ENCODE results near the gene ELP5. TPM values are rescaled to one million over a fixed set of nuclear protein-coding genes. Genes with fewer than 3 reads are reported as not detected.

ELP5 gene
- polyA plus RNA-seq, 4 donors: 43.7 to 61.9 (median 50.9) TPM

DNA sequence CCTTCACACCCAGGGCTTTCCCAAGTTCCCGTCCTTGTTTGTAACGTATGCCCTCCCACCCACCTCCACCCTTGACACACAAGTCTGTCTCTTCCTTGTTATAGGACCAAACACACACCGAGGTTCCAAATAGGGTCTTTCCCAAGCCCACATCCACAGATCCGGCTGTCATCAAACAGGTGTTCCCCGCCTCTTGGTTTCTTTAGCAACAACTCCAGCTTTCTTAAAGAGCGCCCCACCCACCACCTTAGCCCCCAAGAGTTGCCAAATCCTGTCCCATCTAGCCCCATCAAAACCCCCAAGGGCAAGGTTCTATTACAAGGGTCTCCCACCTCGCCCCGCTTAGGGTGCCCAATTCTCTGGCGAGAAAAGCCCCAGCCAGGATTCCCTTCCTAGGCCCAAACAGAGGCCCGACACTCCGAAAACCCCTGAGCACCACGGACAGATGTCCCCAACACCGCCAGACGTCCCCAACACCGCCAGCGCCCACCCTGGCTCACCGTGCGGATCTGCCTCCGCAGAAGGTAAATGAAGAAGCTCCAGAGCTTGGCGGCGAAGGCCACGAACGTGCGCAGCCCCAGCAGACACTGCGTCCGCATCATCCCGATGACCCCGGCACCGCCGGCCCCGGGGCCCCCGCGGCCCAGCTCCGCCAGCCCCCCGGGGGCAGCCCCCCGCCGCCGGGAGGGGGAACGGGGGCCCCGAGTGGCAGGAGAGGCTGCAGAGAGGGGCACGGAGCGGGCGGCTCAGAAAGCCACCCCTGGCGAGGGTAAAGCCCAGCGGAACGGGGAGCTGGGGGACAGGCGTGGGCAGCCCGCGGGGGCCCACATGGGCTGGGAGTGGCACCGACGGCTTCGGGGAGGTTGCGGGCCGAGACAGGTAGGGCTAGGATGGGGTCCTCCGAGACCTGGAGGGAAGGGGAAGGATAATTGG lies 1.1 kb upstream of the ELP5 start:
- no peak for DNase-seq (ENCODE audit: low read depth in 4 of 4, low spot score in 2 of 4)

DNA sequence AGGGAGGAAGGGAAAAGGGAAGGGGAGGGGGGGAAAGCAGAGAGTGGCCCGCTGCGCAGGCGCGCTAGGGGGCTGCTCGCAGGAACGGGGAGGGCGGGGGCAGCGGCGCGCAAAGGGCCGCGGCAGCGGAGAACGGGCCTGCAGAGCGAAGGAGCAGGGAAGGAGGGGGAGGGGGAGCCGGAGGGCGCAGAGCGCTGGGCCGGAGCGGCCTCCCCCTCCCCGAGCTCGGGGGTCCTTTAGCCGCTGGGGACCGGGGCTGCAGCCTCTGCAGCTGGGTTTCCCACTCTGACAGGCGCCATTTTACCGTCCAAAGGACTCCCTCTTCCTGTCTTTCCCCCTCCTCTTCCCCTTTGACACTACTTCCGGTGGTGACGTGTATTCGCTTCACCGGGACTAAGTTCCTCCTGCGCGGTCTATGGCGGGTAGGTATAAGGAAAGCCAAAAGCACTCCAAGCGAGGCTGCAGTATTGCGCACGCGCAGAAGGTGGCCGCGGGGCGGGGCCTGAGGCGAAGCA lies 297 bp upstream of the ELP5 start, which contains the start of gene CTDNEP1:
Gene CTDNEP1, minus strand, starts transcription at position 74 of the 515 bp plus-strand sequence. CDS start 438 bp downstream, outside the sequence.
- peak; percentile 97 to 100 (median 100) for DNase-seq (ENCODE audit: low read depth in 4 of 4, low spot score in 2 of 4)

DNA sequence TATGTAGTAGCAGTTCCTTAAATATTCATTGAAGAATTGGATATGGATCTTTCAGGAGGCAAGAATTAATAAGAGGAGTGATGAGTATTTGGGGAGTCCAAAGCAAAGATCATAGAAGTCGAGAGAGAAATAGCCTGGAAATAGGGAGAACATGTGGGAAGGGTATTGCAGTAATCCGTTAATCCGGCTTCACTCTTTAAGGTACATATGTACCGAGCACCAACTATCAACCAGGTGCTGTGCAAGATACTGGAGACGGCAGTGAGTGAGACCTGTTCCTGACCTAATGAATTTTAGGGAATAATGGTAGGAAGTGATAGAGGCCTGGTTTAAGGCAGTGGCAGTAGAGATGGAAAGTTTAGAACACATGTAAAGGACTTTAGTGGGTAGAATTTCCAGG lies 1.1 kb downstream of the ELP5 start:
- DNase-seq (ENCODE audit: low read depth in 4 of 4, low spot score in 2 of 4): no peak

DNA sequence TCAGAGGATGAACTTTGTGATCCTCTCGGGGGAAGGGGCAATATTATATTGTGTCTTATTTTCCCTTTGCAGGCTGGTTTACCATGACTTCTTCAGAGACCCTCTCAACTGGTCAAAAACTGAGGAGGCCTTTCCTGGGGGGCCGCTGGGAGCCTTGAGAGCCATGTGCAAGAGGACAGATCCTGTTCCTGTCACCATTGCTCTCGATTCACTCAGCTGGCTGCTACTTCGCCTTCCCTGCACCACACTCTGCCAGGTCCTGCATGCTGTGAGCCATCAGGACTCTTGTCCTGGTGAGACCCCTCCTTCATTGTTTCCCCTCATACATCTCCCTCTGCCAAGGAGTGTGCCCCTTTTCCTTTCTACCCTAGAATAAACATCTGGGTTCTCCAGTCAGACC lies 2.5 kb downstream of the ELP5 start:
- no peak for DNase-seq (ENCODE audit: low read depth in 4 of 4, low spot score in 2 of 4)

DNA sequence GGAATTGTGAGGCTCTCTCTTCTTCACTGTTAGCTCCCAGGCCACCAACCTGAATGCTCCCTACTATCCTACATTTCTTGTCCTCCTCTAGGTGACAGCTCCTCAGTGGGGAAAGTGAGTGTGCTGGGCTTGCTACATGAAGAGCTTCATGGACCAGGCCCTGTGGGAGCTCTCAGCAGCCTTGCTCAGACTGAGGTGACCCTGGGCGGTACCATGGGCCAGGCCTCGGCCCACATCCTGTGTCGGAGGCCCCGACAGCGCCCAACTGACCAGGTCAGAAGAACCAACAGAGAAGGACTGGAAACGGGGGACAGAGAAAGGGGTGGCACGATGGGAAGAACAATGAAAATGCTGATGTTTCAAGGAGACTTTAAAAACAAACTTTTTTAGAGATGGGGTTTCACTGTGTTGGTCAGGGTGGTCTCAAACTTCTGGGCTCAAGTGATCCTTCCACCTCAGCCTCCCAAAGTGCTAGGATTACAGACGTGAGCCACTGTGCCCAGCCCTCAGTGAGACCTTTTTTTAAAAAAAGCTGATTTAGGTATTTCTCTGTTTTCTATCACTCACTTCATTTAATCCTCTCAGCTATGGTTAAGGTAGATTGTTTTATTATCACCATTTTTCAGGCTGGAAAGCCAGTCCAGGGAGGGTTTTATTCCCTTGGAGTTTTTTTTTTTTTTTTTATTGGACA lies 4.9 kb downstream of the ELP5 start:
- DNase-seq (ENCODE audit: low read depth in 4 of 4, low spot score in 2 of 4): no peak

DNA sequence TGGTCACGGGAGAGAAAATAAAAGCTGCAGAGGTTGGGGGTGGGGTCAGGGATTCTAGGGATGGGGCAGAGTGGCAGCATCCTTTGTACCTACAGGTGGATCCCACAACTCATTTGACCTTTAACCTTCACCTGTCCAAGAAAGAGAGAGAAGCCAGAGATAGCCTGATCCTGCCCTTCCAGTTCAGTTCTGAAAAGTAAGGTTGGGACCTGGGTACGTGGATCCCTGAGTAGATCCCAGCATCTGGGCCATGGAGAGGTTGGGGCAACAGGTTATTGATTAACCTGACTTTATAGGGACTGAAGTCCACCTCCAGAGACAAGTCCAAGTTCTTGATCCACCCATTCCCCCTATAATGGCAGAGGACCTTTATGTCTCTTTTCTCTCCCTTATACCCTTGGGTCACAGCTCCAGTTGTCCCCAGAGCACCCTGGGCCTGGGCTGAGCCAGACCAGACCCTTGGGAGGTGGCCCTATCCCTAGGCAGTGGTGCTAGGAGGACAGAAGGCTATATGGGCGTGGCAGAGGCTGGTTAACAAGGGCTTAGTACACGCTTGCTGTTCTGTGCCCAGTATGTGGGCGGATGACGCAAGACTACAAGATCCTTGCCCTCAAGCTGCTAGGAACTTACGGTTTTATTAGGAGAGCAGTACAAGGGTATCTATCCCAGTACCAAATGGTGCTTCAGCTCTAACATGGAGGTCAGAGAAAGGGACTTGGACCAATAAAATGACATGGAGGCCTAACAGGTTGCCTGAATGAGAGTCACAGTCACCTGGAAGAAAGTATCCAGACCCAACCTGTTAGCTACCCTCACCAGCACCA lies 6.9 kb downstream of the ELP5 start:
- no peak for DNase-seq (ENCODE audit: low read depth in 4 of 4, low spot score in 2 of 4)

DNA sequence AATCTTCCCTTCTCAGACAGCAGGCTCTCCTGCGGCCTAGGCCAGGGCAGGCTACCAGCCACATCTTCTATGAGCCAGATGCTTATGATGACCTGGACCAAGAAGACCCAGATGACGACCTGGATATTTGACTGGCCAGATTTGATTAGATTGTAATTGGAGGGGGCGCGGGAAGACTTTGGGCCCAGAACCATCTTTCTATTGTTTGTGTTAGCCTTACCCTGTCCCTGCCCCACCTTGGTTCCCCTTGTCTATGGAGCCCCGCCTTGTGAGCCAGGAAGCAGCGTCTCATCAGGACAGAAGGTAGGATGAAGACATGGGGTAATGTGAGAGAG lies 7.5 kb downstream of the ELP5 start:
- DNase-seq (ENCODE audit: low read depth in 4 of 4, low spot score in 2 of 4): no peak

DNA sequence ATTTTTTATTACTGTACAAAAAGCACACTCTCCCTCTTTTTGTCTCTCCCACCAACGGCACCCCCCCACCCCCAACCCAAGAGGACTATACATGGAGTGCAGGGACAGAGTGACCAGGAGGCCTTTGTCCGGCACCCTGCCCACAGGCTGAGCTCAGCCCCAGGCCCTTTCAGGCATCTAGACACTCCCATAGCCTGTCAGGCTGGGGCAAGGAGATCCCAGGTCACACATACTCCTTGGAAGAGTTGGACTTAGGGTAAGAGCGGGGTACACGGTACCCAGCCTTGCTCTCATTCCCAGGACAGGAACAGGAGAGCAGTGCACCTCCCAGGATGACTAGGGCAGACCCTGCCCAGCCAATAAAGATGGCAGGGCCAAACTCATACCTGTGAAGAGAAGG lies 8.1 kb downstream of the ELP5 start:
- no peak for DNase-seq (ENCODE audit: low read depth in 4 of 4, low spot score in 2 of 4)

DNA sequence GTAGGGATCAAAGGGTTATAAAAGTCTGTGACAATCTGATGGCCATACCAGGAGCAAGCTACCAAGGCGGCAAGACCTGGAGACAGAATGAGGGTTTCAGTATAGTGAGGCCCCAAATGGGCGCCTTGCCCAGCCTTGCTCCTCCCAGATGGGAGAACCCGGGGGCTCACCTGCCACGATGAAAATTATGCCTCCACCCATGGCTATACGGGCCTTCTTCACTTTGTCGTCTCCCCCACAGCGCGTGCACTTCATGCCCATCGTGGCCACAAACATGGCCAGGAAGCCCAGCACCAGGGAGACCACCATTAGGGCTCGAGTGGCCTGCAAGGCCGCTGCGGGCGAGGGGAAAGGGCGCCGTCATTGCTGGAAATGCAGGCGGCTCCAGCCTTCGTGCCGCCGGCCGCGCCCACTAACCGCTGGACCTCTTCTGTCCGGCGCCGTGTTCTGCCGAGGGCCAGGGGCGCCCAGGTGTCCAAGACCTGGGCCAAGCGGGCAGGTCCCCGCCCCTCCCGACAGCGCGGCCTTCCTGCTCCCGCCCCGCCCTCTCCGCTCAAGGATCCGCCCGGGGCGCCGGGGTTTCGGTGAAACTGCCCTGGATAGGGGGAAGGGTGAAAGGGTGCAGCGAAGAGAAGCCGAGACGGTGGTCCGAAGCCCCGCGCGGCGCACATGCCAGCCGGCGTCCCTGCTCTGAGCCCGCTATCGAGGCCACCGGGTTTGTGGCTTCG lies 8.8 kb downstream of the ELP5 start:
- DNase-seq (ENCODE audit: low read depth in 4 of 4, low spot score in 2 of 4): no peak

DNA sequence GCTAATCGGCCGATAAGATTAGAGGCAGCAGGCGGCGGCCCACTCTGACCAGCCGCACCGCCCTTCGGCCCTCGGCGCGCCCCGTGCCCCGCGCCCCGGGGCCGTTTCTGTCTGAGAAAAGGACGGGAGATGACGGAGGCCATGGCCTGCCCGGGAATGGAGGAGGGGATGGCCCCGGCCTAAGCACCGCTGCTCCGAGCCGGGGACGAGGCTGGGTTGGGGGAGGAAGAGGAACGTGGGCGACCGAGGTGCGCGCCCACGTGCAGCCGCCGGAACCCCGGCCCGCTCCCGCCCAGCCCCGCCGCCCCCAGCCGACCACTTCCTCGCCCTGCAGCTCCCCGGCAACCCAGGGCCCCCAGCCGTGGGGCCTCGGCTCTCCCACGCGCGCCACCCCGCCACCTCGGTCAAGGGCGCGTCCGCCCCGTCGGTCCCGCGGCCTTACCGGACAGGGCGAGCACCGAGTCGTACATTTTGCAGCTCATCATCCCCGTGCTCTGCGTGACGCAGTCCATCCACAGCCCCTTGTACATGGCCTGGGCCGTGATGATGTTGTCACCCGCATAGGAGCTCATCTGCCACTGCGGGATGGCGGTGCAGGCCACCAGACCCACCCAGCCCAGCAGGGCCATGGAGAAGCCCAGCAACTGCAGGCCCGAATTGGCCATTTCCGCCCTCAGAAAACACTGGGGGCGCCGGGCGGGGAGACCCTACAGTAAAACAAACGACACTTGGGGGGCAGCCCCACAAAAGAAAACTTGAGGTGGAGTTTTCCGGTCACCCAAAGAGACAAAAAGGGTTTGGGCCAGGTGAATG lies 9.6 kb downstream of the ELP5 start:
- DNase-seq (ENCODE audit: low read depth in 4 of 4, low spot score in 2 of 4): no peak

DNA sequence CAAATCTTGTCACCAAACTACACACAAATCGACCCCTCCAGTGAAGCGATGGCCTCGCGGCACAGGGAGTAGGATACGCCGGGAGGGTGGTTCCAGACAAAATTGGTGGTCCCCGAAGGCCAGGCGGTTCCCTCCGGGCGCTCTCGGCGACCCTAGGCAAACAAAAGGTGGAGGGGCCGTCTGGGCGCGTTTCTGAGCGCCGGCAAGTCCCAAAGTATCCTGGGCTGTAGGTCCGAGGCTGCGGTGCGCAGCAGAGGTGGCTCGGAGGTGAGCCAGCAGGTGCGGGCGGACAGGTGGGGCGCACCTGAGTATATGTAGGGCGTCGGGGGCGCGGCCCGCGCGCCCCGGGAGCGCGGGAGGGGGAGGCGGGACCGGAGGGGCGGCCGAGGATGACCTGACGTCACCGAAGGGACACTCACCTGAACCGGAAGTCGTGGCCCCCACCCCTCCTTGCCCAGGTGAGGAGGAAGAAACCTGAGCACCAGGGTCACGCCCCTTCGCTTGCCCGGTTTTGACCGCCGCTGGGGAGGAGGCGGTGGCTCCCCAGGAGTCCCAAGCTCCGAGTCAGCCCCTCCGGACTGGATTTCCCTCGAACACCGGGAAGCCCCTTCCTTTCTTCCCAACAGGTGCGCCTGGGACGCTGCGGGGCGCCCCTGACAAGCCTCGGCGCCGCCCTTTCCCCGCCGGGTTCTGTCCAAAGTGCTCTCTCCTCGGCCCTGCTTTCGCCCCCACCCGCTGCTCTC lies 10.3 kb downstream of the ELP5 start, which contains the start of gene CLDN7:
Gene CLDN7, minus strand, starts transcription at position 287 of the 743 bp plus-strand sequence. CDS start 435 bp downstream, outside the sequence.
- DNase-seq (ENCODE audit: low read depth in 4 of 4, low spot score in 2 of 4): no peak

DNA sequence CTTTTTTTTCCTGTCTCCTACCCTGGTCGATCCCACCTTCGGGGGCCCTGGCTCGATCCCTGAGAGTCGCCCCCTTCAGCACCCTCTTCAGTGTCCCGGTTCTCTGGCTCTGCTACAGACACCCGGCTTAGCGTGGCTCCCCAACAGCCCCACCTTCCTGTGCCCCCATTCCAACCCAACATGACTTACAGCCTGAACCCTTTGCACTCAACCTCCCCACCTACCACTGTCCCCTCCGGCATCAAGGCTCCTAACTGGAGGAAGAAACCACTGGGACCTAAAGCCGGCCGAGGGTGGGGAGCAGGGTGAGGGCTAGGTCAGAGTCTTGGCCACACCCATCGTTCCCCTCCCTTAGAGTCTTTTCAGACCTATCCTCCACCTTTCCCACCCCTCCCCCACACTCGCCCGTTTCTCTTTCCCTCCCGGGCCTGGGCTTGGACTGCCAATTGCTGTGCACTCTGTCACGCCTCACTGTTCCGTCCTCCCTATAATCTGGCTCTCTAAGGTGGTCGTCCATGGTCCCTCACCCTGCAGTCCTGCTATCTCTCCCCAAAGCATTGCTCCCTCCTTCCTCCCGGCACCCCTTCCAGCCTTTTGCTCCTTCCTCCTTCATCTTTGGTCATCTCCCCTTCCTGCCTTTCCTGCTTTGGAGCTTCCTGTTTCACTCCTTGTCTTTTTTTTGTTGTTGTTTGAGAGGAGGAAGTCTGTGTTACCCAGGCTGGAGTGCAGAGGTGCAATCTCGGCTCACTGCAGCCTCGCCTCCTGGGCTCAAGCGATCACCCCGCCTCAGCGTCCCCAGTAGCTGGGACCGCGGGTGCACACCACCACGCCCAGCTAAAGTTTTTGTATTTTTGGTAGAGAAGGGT lies 11.2 kb downstream of the ELP5 start:
- no peak for DNase-seq (ENCODE audit: low read depth in 4 of 4, low spot score in 2 of 4)

DNA sequence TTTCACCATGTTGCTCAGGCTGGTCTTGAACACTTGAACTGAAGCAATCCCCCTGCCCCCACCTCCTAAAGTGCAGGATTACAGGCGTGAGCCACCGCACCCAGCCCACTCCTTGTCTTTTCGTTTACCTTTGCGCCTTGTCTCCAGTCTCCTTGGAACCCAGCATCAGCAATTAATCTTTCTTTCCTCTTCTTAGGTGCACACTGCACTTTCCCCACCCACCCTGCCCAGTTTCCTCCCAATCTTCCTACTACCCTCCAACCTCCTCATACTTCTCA lies 11.7 kb downstream of the ELP5 start:
- DNase-seq (ENCODE audit: low read depth in 4 of 4, low spot score in 2 of 4): no peak

DNA sequence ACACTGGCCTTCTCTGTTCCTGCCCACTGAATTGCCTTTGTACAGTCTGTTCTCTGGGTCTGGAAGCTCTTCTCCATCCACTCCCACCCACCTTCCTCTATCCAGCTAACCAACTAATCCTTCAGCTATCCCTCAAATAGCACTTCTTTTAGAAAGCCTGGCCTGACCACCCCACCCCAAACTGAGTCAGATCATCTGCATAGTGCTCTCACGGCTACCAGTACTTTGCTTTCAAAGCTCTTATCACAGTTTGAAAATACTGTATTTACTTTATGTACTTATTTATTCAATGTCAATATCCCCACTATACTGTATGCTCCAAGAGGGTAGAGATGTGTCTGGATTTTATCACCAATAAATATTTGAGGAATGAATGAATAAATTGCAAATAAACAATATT lies 14.8 kb downstream of the ELP5 start:
- DNase-seq (ENCODE audit: low read depth in 4 of 4, low spot score in 2 of 4): no peak

DNA sequence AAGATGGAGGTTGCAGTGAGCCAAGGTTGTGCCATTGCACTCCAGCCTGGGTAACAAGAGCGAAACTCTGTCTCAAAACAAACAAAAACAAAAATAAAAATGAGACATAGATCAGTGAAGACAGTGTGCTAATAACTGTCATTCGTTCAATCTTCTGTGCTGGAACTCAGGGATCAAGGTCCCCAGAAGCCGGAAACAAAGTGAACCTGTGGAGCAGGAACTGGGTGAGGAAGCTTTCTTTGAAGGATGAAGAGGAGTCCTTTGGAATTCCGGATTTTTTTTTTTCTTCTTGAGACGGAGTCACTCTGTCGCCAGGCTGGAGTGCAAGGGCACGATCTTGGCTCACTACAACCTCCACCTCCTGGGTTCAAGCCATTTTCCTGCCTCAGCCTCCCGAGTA lies 27.4 kb downstream of the ELP5 start:
- DNase-seq (ENCODE audit: low read depth in 4 of 4, low spot score in 2 of 4): no peak

DNA sequence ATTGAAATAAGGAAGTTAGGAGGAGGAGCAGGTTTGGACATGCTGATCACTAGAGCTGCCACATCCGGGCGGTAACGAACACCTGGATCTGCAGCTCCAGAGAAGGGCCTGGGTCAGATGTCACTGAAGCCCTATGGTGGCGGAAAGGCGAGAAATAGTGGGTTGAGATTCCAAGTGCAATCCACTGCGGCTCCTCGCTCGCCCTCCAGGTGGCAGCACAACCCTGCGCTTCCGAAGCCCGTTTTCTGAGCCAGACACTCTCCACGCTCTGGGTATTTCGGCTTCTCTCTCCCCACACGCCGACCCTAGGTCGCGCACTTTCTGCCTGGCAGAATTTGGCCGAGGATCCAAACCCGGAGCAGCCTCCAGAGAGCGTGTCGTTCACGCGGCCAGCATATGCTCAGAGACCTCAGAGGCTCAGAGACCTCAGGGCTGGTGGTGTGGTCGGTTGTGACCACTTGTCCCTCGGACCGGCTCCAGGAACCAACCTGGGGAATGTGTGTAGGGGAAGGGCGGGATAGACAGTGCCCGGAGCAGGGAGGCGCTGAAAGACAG lies 28.6 kb downstream of the ELP5 start:
- peak in 1 of 4 donors; percentile 75 for DNase-seq (ENCODE audit: low read depth in 4 of 4, low spot score in 2 of 4)
